ENCODE results near the gene DNM1L.
"Not testable (repeated sequence)": the region's sequence is repeated elsewhere in the genome, so short reads cannot be mapped to it uniquely, and the experiment has no call there.

Gene DNM1L

DNA sequence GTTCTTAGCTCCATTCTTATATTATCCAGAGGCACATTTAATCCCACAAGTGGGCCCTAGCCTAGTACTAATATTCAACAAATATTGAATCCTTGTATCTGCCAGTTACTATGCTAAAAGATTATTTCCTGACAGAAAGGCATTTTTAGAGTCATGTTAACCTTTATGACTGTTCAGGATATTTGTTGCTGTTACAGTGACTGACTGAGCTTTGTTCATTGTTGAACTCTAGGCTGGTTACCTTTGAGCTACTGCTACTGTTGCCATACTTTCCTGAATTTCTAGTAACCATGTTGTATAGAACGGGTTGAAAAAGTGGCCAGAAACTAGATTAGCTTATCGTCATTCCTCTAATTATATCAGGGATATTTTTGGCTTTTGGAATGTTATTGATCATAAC lies 29.8 kb downstream of the DNM1L start:
- no peak for DNase-seq (ENCODE audit: extremely low read depth, low read depth)
- TF ChIP-seq, protein P1, sequence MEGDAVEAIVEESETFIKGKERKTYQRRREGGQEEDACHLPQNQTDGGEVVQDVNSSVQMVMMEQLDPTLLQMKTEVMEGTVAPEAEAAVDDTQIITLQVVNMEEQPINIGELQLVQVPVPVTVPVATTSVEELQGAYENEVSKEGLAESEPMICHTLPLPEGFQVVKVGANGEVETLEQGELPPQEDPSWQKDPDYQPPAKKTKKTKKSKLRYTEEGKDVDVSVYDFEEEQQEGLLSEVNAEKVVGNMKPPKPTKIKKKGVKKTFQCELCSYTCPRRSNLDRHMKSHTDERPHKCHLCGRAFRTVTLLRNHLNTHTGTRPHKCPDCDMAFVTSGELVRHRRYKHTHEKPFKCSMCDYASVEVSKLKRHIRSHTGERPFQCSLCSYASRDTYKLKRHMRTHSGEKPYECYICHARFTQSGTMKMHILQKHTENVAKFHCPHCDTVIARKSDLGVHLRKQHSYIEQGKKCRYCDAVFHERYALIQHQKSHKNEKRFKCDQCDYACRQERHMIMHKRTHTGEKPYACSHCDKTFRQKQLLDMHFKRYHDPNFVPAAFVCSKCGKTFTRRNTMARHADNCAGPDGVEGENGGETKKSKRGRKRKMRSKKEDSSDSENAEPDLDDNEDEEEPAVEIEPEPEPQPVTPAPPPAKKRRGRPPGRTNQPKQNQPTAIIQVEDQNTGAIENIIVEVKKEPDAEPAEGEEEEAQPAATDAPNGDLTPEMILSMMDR (IDR thresholded peaks at IDR 0.05; ENCODE audit: low read depth, low read length): no peak

DNA sequence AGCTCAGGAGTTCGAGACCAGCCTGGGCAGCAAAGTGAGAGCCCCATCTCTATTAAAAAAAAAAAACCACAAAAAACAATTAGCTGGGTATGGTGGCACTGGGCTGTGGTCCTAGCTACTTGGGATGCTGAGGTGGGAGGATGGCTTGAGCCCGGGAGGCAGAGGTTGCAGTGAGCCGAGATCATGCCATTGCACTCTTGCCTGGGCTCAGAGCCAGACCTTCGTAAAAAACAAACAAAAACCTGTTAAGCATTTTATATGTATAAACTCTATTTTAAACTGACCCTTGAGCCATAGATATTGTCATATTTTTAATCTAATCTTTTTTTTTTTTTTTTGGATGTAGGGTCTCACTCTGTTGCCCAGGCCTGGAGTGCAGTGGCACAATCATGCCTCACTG lies 35.7 kb downstream of the DNM1L start:
- no peak for DNase-seq (ENCODE audit: extremely low read depth, low read depth)
- TF ChIP-seq, protein P1 (IDR thresholded peaks at IDR 0.05; ENCODE audit: low read depth, low read length): no peak

DNA sequence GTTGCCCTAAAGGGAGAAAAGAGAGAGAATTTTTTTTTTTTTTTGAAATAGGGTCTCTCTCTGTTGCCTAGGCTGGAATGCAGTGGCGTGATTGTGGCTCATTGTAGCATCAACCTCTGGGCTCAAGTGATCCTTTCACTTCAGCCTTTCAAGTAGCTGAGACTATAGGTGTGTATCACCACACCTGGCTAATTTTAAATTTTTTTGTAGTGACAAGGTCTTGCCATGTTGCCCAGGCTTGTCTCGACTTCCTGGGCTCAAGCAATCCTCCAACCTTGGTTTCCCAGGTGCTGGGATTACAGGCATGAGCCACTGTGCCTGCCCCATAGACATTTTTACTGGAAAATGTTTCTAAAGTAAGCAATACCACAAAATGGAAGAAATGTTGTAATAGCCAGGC lies 39.8 kb downstream of the DNM1L start:
- TF ChIP-seq, protein P1 (IDR thresholded peaks at IDR 0.05; ENCODE audit: low read depth, low read length): no peak
- no peak for DNase-seq (ENCODE audit: extremely low read depth, low read depth)

DNA sequence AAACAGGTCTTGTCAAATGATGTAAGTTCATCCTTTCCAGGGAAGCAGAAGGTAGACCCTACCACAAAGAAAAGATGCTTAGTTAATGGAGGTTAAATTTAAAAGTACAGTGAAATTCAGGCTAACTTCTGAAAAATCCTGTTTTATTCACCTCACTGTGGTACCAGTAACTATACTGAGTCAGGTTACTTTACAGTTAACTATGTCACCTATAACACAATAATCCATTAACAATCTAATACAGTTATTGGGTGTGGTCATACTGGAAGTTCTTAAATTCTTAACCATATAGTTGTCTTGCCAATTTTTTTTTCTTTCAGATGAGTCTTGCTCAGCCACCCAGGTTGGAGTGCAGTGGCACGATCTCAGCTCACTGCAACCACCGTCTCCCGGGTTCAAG lies 46.2 kb downstream of the DNM1L start:
- not testable (repeated sequence) for DNase-seq (ENCODE audit: extremely low read depth, low read depth)

DNA sequence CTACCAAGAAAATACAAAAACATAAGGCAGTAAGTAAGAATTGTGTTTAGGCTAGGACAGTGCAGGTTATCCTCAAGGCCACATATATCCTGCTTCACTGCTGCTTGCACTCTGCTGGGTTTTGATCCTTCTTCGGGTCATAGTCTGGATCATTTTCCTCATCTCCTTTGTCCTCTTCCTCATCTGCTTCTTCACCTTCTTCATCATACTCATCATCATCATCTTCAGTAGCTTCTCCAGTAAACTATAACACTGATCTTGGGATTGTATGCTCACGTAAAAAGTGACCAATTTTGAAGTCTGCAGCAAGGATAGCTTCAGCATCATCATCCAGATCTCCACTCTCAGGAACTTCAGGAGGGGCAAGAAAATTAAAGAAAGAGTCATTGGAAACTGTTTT lies 47.2 kb downstream of the DNM1L start:
- TF ChIP-seq, protein P1 (IDR thresholded peaks at IDR 0.05; ENCODE audit: low read depth, low read length): no peak
- DNase-seq (ENCODE audit: extremely low read depth, low read depth): no peak

DNA sequence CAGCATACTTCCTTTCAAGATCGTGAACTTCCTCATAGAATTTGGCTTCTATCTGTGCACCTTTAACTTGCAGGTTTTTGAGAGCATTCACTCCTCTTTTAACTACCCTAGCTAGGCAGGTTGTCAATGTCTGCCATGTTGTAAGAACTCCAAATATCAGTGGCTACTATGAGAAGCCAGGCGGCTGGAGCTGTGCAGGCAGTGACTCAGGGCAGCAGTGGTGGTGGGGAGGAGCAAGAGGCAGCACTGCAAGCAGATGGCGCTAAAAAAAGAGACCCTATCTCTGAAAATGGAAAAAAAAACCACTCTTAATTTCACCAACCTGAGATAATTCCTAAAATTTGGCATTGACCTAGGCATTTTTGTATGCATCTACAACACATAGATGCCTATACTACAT lies 48.1 kb downstream of the DNM1L start:
- no peak for DNase-seq (ENCODE audit: extremely low read depth, low read depth)
- TF ChIP-seq, protein P1 (IDR thresholded peaks at IDR 0.05; ENCODE audit: low read depth, low read length): no peak

DNA sequence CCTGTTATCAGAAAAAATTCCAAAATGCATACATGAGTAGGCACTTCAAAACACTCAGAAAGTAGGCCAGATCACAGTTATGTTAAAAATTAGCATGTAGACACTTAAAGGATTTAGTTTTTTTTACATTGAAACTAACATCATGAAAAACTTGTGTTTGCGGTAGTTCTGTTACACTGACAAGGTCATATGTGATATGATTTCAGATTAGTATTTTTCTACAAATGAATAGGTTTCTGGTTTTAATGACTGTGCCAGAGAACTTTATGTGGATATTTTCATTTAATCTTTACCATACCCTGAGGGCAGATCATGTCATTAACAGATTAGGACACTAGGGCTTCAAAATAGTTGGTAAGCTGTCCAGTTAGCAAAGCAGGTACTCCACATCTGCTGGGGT lies 55.9 kb downstream of the DNM1L start:
- TF ChIP-seq, protein P1 (IDR thresholded peaks at IDR 0.05; ENCODE audit: low read depth, low read length): no peak
- DNase-seq (ENCODE audit: extremely low read depth, low read depth): no peak

DNA sequence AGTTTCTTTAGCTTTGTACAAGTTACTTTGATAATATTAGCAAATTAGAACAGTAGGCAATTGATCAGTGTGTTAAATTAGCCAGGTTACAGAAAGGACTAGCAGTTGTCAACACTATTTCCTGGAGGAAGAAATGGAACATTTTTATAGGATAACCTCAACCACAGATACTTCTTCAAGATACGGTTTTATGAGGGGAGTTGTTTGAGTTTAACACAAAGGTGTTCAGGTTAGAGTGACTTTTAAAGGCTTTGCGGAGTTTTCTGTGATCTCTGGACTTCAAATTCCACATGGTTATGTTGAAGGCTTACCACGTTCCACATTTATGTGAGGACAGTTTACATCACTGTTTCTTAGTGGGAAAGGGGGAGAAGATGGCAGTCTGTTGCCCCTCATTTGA lies 57.3 kb downstream of the DNM1L start:
- TF ChIP-seq, protein P1 (IDR thresholded peaks at IDR 0.05; ENCODE audit: low read depth, low read length): no peak
- DNase-seq (ENCODE audit: extremely low read depth, low read depth): no peak

Measured in AG09319 (cell line).